GM19099 (cell line): Measurements from ENCODE around the gene CYP2A6.

Experiments
- POLR2A ChIP-seq: IDR thresholded peaks from 3 replicates; pipeline ENCODE4 v1.6.1; 2011; ENCODE audit warnings: low read depth; ENCODE audit not compliant: insufficient read length; ENCODE audit errors: extremely low read depth

CYP2A6 gene

DNA sequence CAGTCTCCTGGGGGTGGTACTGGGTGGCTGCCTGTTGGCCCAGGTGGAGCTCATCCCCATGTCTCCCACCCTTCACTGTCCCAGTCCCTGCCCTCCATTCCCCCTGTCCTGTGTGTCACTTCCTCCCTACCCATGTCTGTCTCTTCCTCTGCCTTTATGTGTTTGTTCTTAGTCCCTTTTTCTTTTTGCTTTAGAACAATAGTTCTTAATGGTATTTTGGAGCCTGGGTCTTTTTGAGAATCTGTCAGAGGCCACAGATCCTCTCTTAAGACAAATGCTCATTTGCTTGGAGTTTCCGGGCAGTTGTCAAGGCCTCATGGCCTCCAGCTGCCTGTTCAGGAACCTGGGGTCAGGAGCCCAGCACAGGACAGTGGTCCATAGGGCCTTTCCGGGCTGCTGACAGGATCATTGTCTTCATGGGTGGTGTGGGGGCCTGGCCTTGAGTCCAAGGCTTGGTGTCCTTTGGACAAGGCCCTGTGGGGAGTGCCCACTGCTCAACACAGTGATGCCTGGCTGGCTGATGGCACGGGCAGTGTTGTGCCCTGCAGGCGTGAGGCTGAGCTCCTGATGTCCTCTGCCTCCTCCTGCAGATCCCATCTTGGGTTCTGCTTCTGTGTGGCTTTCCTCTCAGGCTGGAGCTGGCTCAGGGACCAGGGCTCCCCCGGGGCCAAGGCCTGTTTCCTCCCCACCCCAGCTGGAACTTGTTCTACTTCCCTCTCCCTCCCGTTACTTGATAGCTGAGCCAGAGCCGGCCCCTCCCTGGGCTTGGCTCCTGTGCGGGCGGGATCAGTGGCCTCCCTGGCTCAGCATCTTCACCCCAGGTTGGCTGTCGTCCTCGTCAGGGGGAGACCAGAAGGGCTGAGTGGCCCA is 47.7 kb downstream of the CYP2A6 start:
- TF ChIP-seq POLR2A, result no peak

GRCh38 chr19:40801426-40802299 is 48.6 kb downstream of the CYP2A6 start:
- no peak for TF ChIP-seq POLR2A

GRCh38 chr19:40800997-40801377 is 49.3 kb downstream of the CYP2A6 start:
- TF ChIP-seq POLR2A, result no peak

DNA sequence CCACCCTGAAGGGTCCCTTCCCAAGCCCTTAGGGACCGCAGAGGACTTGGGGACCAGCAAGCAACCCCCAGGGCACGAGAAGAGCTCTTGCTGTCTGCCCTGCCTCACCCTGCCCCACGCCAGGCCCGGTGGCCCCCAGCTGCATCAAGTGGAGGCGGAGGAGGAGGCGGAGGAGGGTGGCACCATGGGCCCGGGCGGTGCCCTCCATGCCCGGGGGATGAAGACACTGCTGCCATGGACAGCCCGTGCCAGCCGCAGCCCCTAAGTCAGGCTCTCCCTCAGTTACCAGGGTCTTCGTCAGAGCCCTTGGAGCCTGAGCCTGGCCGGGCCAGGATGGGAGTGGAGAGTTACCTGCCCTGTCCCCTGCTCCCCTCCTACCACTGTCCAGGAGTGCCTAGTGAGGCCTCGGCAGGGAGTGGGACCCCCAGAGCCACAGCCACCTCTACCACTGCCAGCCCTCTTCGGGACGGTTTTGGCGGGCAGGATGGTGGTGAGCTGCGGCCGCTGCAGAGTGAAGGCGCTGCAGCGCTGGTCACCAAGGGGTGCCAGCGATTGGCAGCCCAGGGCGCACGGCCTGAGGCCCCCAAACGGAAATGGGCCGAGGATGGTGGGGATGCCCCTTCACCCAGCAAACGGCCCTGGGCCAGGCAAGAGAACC is 49.8 kb downstream of the CYP2A6 start:
- TF ChIP-seq POLR2A, result no peak

DNA sequence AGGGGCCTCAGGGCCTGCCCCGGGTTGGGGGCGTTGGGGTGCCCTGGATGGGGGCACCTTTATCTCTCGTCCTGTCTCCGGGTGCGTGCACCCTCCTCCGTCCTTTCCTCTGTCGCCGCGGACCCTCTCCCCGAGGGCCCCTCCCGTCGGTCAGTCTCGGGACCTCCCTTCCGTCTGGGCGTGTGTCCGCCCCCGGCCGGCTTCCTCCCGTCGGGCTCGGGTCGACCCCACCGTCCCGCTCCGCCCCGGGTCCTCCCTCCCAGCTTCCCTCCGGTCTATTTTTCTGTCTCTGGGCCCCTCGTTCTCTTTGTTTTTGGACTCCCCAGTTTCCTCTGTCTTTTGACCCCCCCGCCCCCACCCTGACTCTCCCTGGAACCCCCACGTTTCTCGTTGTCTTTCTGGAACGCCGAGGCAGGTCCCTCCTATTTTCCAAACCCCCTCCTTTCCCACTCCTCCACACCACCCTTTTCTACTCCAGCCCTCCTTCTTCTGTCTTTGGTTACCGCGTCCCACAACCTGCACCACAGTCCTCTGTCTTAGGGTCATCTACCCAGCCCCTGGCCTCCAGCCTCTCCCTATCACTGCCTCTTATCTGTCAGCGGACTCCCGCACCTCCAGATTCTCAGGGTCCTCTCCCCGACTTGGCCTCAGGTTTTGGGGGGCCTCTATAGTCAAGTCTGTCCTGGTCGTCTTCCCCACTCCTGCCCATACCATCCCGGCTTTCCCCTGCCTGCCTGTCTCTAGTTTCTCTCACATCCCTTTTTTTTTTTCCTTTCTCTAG is 50.5 kb downstream of the CYP2A6 start:
- no peak for TF ChIP-seq POLR2A

DNA sequence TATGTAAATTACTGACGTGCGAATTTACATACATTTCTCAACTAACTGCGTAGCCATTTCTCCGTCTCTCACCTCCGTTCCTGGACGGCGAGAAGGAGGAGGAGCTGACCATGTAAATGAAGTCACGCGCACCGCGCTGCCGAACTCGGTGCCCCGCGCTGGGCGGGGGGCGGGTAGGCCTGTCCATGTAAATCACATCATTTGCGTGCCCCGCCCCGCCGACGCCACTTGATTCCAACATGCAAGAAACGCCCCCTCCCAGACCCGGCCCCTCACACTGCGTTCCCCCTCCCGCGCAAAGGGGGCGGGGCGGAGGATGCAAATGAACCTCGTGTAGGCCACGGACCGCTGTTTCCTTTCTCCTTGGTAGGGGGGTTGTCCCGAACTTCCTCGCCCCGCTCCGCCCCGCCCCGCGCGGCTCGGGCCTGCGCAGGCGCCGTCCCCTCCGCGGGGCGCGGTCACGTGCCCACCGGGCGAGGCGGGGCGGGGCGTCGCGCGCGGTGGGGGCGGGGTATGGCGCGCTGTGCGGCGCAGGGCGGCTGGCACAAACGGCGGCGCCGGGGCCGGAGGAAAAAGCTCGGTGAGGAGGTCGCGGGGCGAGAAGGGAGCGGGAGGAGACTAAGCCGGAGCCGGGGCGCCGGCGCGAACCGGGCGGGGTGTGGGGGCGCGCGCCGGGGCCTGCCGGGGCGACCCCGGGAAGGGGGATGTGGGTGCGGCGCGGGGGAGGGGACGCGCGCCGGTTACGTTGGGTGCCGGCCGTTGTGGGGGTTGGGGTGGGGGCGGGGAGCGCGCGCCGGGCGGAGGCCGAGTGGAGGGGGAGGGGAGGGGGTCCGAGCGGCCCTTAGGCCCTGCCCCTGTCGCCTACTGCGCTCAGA is 51.3 kb downstream of the CYP2A6 start, which contains the start of gene EGLN2:
TSS of gene EGLN2 (plus strand) at position 509 of the 875 bp plus-strand sequence. CDS start 1,382 bp downstream, outside the sequence.
- peak; percentile 68 for TF ChIP-seq POLR2A

GRCh38 chr19:40797963-40798682 is 52.1 kb downstream of the CYP2A6 start:
- TF ChIP-seq POLR2A, result peak; percentile 85

DNA sequence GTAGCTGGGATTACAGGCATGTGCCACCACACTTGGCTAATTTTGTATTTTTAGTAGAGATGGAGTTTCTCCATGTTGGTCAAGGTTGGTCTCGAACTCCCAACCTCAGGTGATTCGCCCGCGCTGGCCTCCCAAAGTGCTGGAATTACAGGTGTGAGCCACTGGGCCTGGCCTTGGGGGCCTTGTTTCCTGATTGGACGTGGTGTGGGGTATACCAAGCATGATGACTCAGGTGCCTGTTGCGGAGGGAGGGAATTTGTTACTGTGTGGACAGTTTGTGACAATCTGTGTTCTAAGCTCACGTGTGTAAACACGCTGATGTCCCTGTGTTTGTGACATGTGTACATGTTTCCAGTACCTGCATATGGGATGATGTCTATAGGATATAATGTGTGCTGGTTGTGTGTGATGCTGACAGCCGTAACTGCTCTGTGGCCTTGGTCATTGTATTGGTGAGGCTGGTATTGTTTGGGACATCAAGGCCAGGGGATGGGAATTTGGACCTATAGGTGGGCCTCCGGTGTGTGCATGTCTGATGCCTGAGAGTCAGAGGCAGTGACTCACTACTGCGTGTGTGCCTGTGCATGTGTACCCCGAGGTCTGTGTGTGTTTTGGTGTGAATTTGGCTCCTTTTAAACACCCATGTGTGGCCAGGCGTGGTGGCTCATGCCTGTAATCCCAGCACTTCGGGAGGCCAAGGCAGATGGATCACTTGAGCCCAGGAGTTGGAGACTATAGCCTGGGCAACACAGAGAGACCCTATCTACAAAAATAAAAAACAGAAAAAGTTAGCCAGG is 52.9 kb downstream of the CYP2A6 start:
- TF ChIP-seq POLR2A, result no peak
